Endodermal cell (in vitro differentiated cells): ENCODE results near the gene HS1BP3. TPM values are rescaled to one million over a fixed set of nuclear protein-coding genes. Genes with fewer than 3 reads are reported as not detected.

ENCODE experiments used
- DNase-seq: peaks from one replicate; pipeline ENCODE4 v3.0.0-alpha.2; 2017
- H3K27ac ChIP-seq: 2 replicates; pipeline ENCODE4 v1.5.1; 2013; ENCODE audit warnings: mild to moderate bottlenecking, low read depth, low read length, moderate library complexity
- H3K27me3 ChIP-seq: 2 replicates; pipeline ENCODE4 v1.6.1; 2013; ENCODE audit warnings: mild to moderate bottlenecking, low read length, moderate library complexity; ENCODE audit not compliant: insufficient read depth, control insufficient read depth, poor library complexity, severe bottlenecking
- H3K36me3 ChIP-seq: 2 replicates; pipeline ENCODE4 v1.7.0; 2013; ENCODE audit warnings: mild to moderate bottlenecking, low read length, moderate library complexity; ENCODE audit not compliant: control insufficient read depth, insufficient read depth
- H3K4me1 ChIP-seq: one replicate; pipeline ENCODE4 v1.7.0; 2013; ENCODE audit warnings: low read length; ENCODE audit not compliant: control insufficient read depth, insufficient read depth
- H3K4me3 ChIP-seq: 2 replicates; pipeline ENCODE4 v1.5.1; 2013; ENCODE audit warnings: mild to moderate bottlenecking, low read length, moderate library complexity
- H3K9ac ChIP-seq: 2 replicates; pipeline ENCODE4 v1.6.1; 2013; ENCODE audit warnings: mild to moderate bottlenecking, low read length, moderate library complexity; ENCODE audit not compliant: poor library complexity, severe bottlenecking; ENCODE audit errors: extremely low read depth
- H3K9me3 ChIP-seq: 2 replicates; pipeline ENCODE4 v1.6.1; 2013; ENCODE audit warnings: mild to moderate bottlenecking, low read length, moderate library complexity; ENCODE audit not compliant: control insufficient read depth
- H3K27ac Mint-ChIP-seq: 2 replicates; pipeline ENCODE4 v1.8.0; 2020; ENCODE audit warnings: mixed read lengths
- H3K27me3 Mint-ChIP-seq: 2 replicates; pipeline ENCODE4 v1.8.0; 2021; ENCODE audit warnings: mild to moderate bottlenecking, mixed read lengths; ENCODE audit not compliant: insufficient read depth
- H3K36me3 Mint-ChIP-seq: 2 replicates; pipeline ENCODE4 v1.8.0; 2020; ENCODE audit warnings: low read depth, mixed read lengths
- H3K4me1 Mint-ChIP-seq: 2 replicates; pipeline ENCODE4 v1.8.0; 2020; ENCODE audit warnings: mixed read lengths
- H3K4me3 Mint-ChIP-seq: 2 replicates; pipeline ENCODE4 v1.8.0; 2020; ENCODE audit warnings: mild to moderate bottlenecking, moderate library complexity, mixed read lengths
- H3K9me3 Mint-ChIP-seq: 2 replicates; pipeline ENCODE4 v1.8.0; 2020; ENCODE audit warnings: mild to moderate bottlenecking, mixed read lengths
- CTCF ChIP-seq: fragments of 200-600 bp; sonication (generic); conservative IDR thresholded peaks from 2 replicates; pipeline ENCODE4 v1.5.0; 2021; ENCODE audit warnings: antibody characterized with exemption, mild to moderate bottlenecking
- WGBS, 2 experiments: methylation state at CpG; one replicate each; pipeline versions ENCODE4 v1.1.5 to v1.1.7; 2013; ENCODE audit warnings: missing lambda C conversion rate in 2 of 2, mixed read lengths in 1 of 2; ENCODE audit not compliant: insufficient coverage in 1 of 2, insufficient read length in 1 of 2; 5-methylcytosine and 5-hydroxymethylcytosine counted together
- total RNA-seq, 2 donors: library from RNA; stranded (reverse); fragmentation: NEBNext Ultra II Directional in 1 of 2; extraction: Animal tissue kit (Norgen Biotek cat#: 25700) in 1 of 2; gene quantifications; 2 replicates in 1 of 2; 3 replicates in 1 of 2; pipeline ENCODE4 v1.2.1, GENCODE V29; 2021

Gene HS1BP3
- total RNA-seq, 2 donors from 2014 or later, result 23.0 to 26.2 TPM

- 88 to 92% methylated on average over 7 to 17 of the region's 18 CpGs for WGBS, 2 experiments
- peaks cover 7% of the 10 kb centered on the region for H3K9me3 ChIP-seq
- H3K36me3 ChIP-seq, result no peaks in the 10 kb centered on the region
- no peak for TF ChIP-seq CTCF
- no peaks in the 10 kb centered on the region for H3K9me3 Mint-ChIP-seq
- H3K4me3 ChIP-seq, result no peak overlapping the region
- H3K36me3 Mint-ChIP-seq, result no peaks in the 10 kb centered on the region
- no peak overlapping the region for H3K27ac ChIP-seq
- no peak overlapping the region for H3K4me3 Mint-ChIP-seq
- no peak overlapping the region for H3K9ac ChIP-seq
- H3K27me3 Mint-ChIP-seq, result peaks cover 54% of the 10 kb centered on the region
- H3K4me1 ChIP-seq, result peaks cover 3% of the 10 kb centered on the region
- peak; percentile 36 for DNase-seq
- H3K27me3 ChIP-seq, result peaks cover 51% of the 10 kb centered on the region
- no peak overlapping the region for H3K27ac Mint-ChIP-seq
- peaks cover 14% of the 10 kb centered on the region for H3K4me1 Mint-ChIP-seq
These were observed 57.5 kb downstream of the HS1BP3 start for GRCh38 chr2:20593072-20594034.

GRCh38 chr2:20592106-20593071, 58.5 kb downstream of the HS1BP3 start:
- Histone ChIP-seq H3K9ac (no peak overlapping the region), H3K4me1 (peaks cover 3% of the 10 kb centered on the region), H3K4me3 (no peak overlapping the region), H3K36me3 (no peaks in the 10 kb centered on the region), H3K27me3 (peaks cover 42% of the 10 kb centered on the region), H3K9me3 (peaks cover 7% of the 10 kb centered on the region), H3K27ac (no peak overlapping the region)
- no peak overlapping the region for H3K27ac Mint-ChIP-seq
- H3K4me1 Mint-ChIP-seq, result peaks cover 14% of the 10 kb centered on the region
- DNase-seq, result peak; percentile 77
- H3K4me3 Mint-ChIP-seq, result no peak overlapping the region
- TF ChIP-seq CTCF, result peak; percentile 73
- no peaks in the 10 kb centered on the region for H3K36me3 Mint-ChIP-seq
- H3K9me3 Mint-ChIP-seq, result no peaks in the 10 kb centered on the region
- WGBS, 2 experiments, result 84 to 86% methylated on average over 16 to 22 of the region's 22 CpGs
- H3K27me3 Mint-ChIP-seq, result peaks cover 48% of the 10 kb centered on the region
